Suppressor macrophage treated with lipopolysaccharide for 1 hour (primary cell): ENCODE measurements around the gene ADCY1.

Experiments
- DNase-seq, 3 donors: peaks; one replicate each; pipeline ENCODE4 v3.0.0-alpha.2; 2020 to 2022

The ADCY1 gene

DNA sequence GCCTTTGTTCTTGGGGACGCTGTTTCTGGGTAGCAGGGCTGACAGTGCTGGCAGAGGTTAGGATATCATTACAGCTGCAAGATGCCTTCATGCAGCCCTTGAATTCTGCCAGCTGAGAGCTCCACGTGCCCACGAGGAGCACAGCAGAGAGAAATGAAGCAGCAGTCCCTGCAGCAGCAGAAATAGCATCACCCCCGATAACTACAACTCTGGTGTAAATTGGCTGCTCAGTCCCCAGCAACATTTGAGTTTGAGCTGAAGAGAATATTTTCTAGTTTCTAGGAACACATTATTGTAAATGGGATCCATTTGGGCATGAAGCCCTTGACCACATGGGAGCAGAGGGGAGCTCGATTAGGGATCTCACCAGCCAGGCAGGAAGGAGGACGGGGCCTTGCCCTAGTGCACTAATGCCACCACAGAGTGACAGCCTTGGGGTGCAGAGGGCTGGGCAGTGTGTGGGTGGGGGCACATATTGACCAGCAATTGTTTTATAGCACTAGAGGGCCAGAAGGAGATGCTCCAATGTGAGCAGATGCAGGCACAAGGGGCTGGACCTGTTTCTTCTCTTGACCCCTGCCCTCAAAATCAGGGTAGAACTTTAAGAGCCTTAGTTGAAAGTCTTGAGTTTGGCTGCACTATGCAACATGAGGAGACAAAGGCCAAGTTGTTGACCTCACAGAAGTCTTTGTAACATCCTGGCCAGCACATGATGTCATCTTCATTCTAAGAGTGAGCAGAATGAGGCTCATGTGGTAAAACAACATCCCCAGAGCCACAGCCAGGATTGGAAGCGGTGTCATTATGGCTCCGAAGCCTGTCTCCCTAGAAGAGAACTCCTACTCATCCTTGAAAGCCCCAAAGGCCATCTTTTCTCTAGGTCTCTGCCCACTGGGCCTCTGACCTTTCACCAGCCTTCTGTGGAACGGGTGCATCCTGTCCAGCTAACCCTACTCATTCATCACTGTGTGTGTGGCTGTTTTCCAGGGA is 52.6 kb downstream of the ADCY1 start:
- no peak for DNase-seq

GRCh38 chr7:45627691-45628456 is 53.7 kb downstream of the ADCY1 start:
- no peak for DNase-seq

- DNase-seq, result no peak
Measured at GRCh38 chr7:45631569-45631968, 57.4 kb downstream of the ADCY1 start.

GRCh38 chr7:45636733-45637132 is 62.6 kb downstream of the ADCY1 start:
- no peak for DNase-seq

GRCh38 chr7:45638916-45639315 is 64.7 kb downstream of the ADCY1 start:
- DNase-seq, result no peak

GRCh38 chr7:45642044-45642443 is 67.9 kb downstream of the ADCY1 start:
- no peak for DNase-seq

- no peak for DNase-seq
Measured at GRCh38 chr7:45643630-45644029, 69.5 kb downstream of the ADCY1 start.

DNA sequence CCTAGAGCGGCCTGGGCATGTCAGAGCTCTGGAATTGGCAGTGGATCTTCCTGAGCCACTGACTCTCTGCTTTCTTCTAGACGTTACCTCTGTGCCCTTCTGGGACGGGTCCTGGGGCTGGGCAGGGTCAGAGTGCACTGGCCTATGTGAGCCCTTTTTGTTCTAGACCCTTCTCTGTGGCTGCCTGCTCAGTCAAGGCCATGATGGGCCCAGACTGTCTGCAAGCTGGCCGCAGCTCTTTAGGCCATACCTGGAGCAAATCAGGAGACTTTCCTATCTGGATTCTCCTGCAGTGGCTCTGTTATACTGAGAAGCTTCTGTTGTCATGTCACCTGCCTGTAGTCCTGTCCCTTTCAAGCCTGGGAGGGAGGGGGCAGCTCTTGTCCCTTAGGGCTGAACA is 70.1 kb downstream of the ADCY1 start:
- no peak for DNase-seq

- DNase-seq, result no peak
Measured at GRCh38 chr7:45645141-45645969, 71.2 kb downstream of the ADCY1 start.

GRCh38 chr7:45646207-45646821 is 72.1 kb downstream of the ADCY1 start:
- DNase-seq, result no peak

DNA sequence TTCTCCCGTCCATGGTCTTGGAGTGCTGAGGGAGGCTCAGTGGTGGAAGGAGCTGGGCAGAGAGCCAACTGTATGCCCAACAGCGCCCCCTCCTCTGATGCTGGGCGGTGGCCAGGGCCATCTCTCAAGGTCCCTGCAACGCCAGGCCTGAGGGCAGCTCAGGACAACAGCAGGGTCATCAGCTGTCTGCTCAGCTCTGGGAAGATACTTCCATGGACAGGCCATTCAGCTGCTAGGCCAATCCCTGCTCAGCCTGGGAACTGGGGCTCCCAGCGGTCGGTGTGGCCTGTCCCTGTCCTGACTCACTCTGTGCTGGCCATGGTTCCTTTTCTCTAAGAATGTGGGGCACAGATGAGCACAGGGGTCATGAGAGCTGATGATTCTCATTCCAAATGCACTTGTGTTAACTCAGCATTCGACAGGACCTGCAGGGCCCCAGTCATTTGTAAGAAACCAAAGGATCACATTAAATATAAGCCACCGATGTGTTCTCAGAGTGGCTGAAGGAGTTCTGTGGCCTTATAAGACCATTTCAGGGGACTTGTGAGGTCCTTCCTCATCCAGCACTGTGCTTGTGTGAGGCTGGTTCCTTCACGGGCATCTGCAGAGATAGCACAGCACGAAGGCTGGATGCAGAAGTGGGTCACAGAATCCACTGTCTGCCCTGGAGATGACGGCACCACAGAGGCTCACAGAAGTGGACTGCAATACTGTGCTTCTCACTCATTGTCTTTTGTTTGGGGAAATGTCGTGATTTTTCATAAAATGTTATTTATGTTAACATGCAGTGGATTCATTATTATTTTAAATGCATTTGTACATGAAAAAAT is 73.0 kb downstream of the ADCY1 start:
- no peak for DNase-seq

DNA sequence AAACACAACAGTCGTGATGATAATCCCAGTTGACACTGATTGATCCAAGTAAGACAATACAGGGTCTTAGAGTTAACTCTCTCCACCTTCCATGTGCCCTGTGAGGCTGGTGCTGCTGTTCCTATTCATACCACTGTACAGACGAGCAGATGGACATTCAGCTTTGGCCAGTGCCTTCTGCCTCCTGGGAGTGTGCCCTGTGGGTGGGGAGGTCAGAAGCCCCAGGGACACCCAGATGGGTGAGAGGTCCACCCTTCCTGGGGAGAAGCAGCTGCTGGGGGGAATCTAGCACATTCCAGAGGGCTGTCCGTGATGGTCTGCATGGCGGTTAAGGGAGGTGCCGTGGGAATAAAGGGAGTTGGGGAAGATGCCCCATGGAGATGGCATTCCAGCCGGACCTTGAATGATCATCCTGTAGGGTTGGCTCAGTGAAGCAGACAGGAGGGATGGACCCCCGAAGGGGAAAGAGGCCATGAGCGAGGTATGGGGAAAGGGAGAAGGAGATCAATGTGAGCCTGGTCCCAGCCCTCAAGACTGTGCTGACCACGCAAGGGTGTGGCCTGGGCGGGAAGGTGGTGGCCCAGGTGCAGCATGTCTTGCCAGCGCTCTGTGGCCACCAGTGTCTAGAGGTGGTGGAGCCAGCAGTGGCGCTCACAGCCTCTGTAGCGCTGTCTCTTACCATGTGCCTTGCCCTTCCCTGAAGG is 74.0 kb downstream of the ADCY1 start:
- DNase-seq, result no peak

GRCh38 chr7:45648671-45648995 is 74.5 kb downstream of the ADCY1 start:
- no peak for DNase-seq

DNA sequence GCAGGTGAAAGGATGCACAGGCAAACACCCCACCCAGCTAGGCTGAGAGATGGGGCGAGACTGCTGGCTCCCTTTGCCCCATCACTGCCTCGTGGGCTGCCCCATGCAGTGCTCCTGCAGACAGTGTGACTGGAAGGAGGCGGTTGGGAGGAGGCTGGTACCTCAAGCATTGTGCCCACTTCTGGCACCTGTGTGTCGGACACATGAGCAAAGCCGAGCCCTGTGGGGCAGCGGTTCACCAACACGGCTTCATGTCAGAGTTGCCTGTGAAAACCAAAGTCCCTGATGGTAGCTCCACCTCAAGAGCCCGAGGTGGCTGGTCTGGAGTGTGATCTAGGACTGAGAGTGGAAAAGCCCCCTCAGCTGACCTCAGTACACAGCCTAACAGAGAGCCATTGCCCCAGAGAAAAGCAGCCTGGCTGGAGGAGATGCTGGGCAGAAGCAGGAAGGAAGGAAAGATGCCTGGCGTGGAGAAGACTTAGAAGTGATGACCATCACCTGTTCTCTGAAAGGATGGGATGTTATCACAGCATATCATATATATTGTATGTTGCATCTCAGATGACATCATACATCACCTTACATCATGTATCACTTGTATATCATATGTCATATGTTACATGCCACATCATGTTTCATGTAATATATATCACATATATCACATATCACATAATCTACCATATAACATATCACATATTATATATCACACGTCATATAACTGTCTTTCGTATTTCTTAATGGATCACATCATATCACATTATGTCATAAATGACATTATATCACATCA is 75.6 kb downstream of the ADCY1 start:
- no peak for DNase-seq

- DNase-seq, result no peak
Measured at GRCh38 chr7:45650404-45651394, 76.5 kb downstream of the ADCY1 start.

GRCh38 chr7:45651540-45651939 is 77.4 kb downstream of the ADCY1 start:
- no peak for DNase-seq

- no peak for DNase-seq
Measured at GRCh38 chr7:45652630-45653029, 78.5 kb downstream of the ADCY1 start.

DNA sequence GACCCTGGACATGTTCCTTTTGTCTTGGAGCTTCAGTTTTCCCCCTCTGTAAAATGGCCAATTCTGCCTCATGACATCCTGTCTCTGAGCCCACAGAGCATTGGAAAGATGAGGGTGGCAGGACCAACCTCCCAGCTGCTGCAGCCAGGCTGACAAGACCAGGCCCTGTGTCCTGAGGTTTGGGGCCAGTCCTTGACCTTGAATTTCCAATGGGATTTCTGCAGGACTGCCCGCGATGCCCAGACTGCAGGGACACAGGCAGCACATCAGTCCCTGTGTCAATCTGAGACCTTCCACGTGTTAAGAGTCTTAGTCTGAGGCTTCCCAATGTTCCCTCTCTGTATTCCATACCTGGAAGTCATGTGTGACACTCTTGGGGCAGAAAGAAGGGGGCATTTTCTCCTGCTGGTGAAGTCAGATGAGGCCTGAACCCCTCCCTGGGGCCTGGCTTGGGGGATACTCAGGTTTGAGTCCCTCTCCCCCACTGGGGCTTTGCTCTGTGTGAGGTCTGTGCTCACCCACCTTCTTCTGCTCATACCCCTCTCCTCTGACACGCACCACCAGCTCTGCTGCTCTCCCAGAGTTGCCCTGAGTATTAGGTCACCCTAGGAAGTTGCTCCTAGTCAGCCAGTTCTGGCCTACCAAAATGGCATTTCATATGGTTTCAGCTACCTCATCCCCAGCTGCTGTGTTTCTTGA is 79.2 kb downstream of the ADCY1 start:
- DNase-seq, result no peak
